ENCODE data around the gene PHYH.

DNA sequence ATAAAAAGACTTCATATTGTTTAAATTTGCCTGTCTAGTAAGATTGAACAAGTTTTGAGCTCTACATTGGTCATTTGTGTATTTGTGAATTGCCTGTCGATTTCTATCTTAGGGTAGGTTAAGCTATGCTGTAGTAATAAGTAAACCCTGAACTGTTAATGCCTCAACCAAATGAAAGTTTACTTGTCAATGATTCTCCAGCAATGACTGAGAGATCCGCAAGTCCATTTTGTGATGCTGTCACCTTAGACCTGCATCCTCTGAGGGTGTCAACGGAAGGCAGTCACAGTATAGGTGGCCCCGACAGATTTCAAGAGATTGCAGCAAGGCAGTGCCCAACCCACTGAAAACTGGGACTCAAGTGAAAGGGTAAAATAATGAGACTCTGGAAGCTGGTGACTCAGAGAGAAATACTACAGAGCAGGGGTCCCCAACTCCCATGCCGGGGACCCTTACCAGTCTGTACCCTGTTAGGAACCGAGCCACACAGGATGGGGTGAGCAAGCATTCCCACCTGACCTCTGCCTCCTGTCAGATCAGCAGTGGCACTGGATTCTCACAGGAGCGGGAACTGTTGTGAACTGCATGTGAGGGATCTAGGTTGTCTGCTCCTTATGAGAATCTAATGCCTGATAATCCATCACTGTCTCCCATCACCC, 10.8 kb upstream of the PHYH start:
- no peak for TF ChIP-seq CTCF (conservative IDR thresholded peaks at IDR 0.05; ENCODE audit: low read depth, low read length)
- TF ChIP-seq POLR2A (IDR thresholded peaks at IDR 0.05; ENCODE audit: low read depth, low read length), result no peak
- TF ChIP-seq RAD21 (IDR thresholded peaks at IDR 0.05; ENCODE audit: low read length), result no peak
- no peak for TF ChIP-seq USF2 (IDR thresholded peaks at IDR 0.05; ENCODE audit: low read depth, low read length)
- no peak for TF ChIP-seq MAZ (IDR thresholded peaks at IDR 0.05; ENCODE audit: borderline replicate concordance, low read depth, low read length)
- TF ChIP-seq NFE2L2 (IDR thresholded peaks at IDR 0.05; ENCODE audit: low read depth, low read length), result no peak
